Heart left ventricle (tissue), 16 donors: Measurements from ENCODE around the gene NME5. TPM values are rescaled to one million over a fixed set of nuclear protein-coding genes. Genes with fewer than 3 reads are reported as not detected.

ENCODE experiments used
- ATAC-seq, 4 donors: fragments of 200-7000 bp; cut with Tn5 transposase; one replicate each; pipeline ENCODE4 v1.9.1; 2020 to 2022; ENCODE audit warnings: moderate library complexity in 4 of 4, mild to moderate bottlenecking in 3 of 4, moderate number of reproducible peaks in 1 of 4
- DNase-seq, 5 donors: peaks; one replicate each; pipeline ENCODE4 v3.0.0-alpha.2; 2020
- H3K27ac ChIP-seq, 12 donors: fragments of 200-600 bp; sonication (generic) in 4 of 12; one replicate each; pipeline versions ENCODE4 v1.5.0 to v1.8.0; 2016 to 2022; ENCODE audit warnings: mild to moderate bottlenecking in 2 of 12
- H3K27me3 ChIP-seq, 9 donors: fragments of 200-600 bp; sonication (generic) in 2 of 9; one replicate each; pipeline versions ENCODE4 v1.5.1 to v1.8.0; 2016 to 2022; ENCODE audit warnings: mild to moderate bottlenecking in 3 of 9
- H3K36me3 ChIP-seq, 9 donors: fragments of 200-600 bp; sonication (generic) in 2 of 9; one replicate each; pipeline versions ENCODE4 v1.5.0 to v1.8.0; 2018 to 2022; ENCODE audit warnings: mild to moderate bottlenecking in 2 of 9
- H3K4me1 ChIP-seq, 12 donors: fragments of 200-600 bp; sonication (generic) in 4 of 12; one replicate each; pipeline versions ENCODE4 v1.5.0 to v1.8.0; 2016 to 2022; ENCODE audit warnings: mild to moderate bottlenecking in 3 of 12
- H3K4me3 ChIP-seq, 12 donors: fragments of 200-600 bp; sonication (generic) in 4 of 12; one replicate each; pipeline versions ENCODE4 v1.5.0 to v1.8.0; 2017 to 2022; ENCODE audit warnings: mild to moderate bottlenecking in 9 of 12, moderate library complexity in 4 of 12
- H3K9me3 ChIP-seq, 12 donors: fragments of 200-600 bp; sonication (generic) in 4 of 12; one replicate each; pipeline versions ENCODE4 v1.5.0 to v1.8.0; 2016 to 2022; ENCODE audit warnings: mild to moderate bottlenecking in 1 of 12
- CTCF ChIP-seq, 12 donors: fragments of 200-600 bp; sonication (generic) in 4 of 12; IDR thresholded peaks; one replicate each; pipeline versions ENCODE4 v1.5.0 to v1.8.0; 2018 to 2022; ENCODE audit warnings: antibody characterized with exemption in 12 of 12, mild to moderate bottlenecking in 5 of 12
- POLR2A ChIP-seq, 2 donors: fragments of 450-650 bp; IDR thresholded peaks; one replicate each; pipeline ENCODE4 v1.6.1; 2017; ENCODE audit warnings: antibody characterized with exemption in 2 of 2, mild to moderate bottlenecking in 2 of 2, moderate library complexity in 2 of 2
- WGBS, 4 donors: extraction: QIAGEN DNeasy Blood & Tissue Kit in 2 of 4; methylation state at CpG; one replicate each; pipeline versions ENCODE4 v1.1.5 to v1.1.7; 2013 to 2018; 5-methylcytosine and 5-hydroxymethylcytosine counted together
- intact Hi-C, 10 donors: fragments of 100-400 bp; cut with DNase I; formaldehyde crosslinking; loops; one replicate each; pipeline versions ENCODE4 v1.11.1 to v1.14.2; 2022
- polyA plus RNA-seq, 2 donors: library from polyadenylated mRNA; stranded (reverse); fragments of 200-250 nt; gene quantifications; one replicate each; pipeline ENCODE4 v1.2.3, GENCODE V29; 2013
- total RNA-seq, 9 donors: library from RNA; depleted of rRNA in 2 of 9; stranded (reverse); fragments of >200 nt in 2 of 9; fragmentation: NEBNext Ultra II Directional in 3 of 9; extraction: Animal tissue kit (Norgen Biotek cat#: 25700) in 3 of 9; gene quantifications; one replicate each; pipeline versions ENCODE4 v1.1.0 to v1.2.4, GENCODE V29; 2016 to 2023
- donor health status: ischemic (EF 13 %, LVEDD 7.1; RV severe dilation, severe dysfunction).
- donor health status: healthy with polysubstance abuse.
- donor health status: DM: no; HTN: yes; CAD: no.
- donor health status: DM: no; HTN: no; CAD: no.
- donor health status: ischemic (EF 25% LVEDD 6.9; RV normal size, moderate dysfunction).
- donor health status: ischemic (EF 25% LVEDD 5.7; RV mildly dilated, moderate dysfunction).
- donor health status: healthy.
- donor health status: DM: yes; HTN: yes; CAD: no.
- donor health status: ischemic (EF 35%, LVEDD 5.7; RV mildly dilated, moderate dysfunction).
- donor health status: nonischemic (EF 11% LVEDD 7.7; RV severe dilation, severe dysfunction).
- donor health status: DM: yes; HTN: yes; CAD: no.
- donor health status: PGD.
- donor health status: ischemic (EF 29% LVEDD 5.4; RV normal size, mild dysfunction).
- donor health status: nonischemic (EF 23%, LVEDD 6.1; RV moderate dilation, normal function).

Gene NME5
- total and polyA plus RNA-seq, 11 donors: 0.50 to 5.1 (median 3.4) TPM

- WGBS, 4 donors: 61 to 68% (median 64%) methylated on average over 7 of the region's 7 CpGs
- intact Hi-C loops: no loop called here
- Histone ChIP-seq H3K4me1 (no peaks in the 10 kb centered on the region), H3K27me3 (peaks cover 0 to 12% (median 2%) of the 10 kb centered on the region in 9 donors), H3K36me3 (no peaks in the 10 kb centered on the region), H3K27ac (no peak overlapping the region), H3K9me3 (no peaks in the 10 kb centered on the region), H3K4me3 (no peak overlapping the region)
- DNase-seq: no peak
- TF ChIP-seq CTCF (IDR thresholded peaks at IDR 0.05): no peak
- no peak for TF ChIP-seq POLR2A (IDR thresholded peaks at IDR 0.05)
- ATAC-seq: no peak
Measured at GRCh38 chr5:138102454-138103318, 36.5 kb downstream of the NME5 start.

- intact Hi-C loops: no loop called here
- 90 to 94% (median 92%) methylated on average over 11 of the region's 11 CpGs for WGBS, 4 donors
- no peak for DNase-seq
Measured at GRCh38 chr5:138096997-138097828, 42.0 kb downstream of the NME5 start.

GRCh38 chr5:138096363-138096762, 42.9 kb downstream of the NME5 start:
- no peak for TF ChIP-seq CTCF (IDR thresholded peaks at IDR 0.05)
- no peak for TF ChIP-seq POLR2A (IDR thresholded peaks at IDR 0.05)
- H3K9me3 ChIP-seq: no peaks in the 10 kb centered on the region
- no peak overlapping the region for H3K4me3 ChIP-seq
- H3K27me3 ChIP-seq: peaks cover 0 to 12% (median 0%) of the 10 kb centered on the region in 9 donors
- no peaks in the 10 kb centered on the region for H3K4me1 ChIP-seq
- no peak for DNase-seq
- WGBS, 4 donors: 74 to 88% (median 81%) methylated on average over 2 of the region's 2 CpGs
- intact Hi-C loops: no loop called here
- no peak for ATAC-seq
- no peaks in the 10 kb centered on the region for H3K36me3 ChIP-seq
- no peak overlapping the region for H3K27ac ChIP-seq

More at GRCh38 chr5:138096997-138097828, 42.0 kb downstream of the NME5 start:
- Histone ChIP-seq H3K4me1 (no peaks in the 10 kb centered on the region), H3K9me3 (no peaks in the 10 kb centered on the region), H3K36me3 (no peaks in the 10 kb centered on the region), H3K27ac (no peak overlapping the region), H3K4me3 (no peak overlapping the region), H3K27me3 (peaks cover 0 to 12% (median 2%) of the 10 kb centered on the region in 9 donors)
- TF ChIP-seq POLR2A (IDR thresholded peaks at IDR 0.05) (no peak), CTCF (IDR thresholded peaks at IDR 0.05) (no peak)
- no peak for ATAC-seq
